ENCODE measurements around the gene SNTN. TPM values are rescaled to one million over a fixed set of nuclear protein-coding genes. Genes with fewer than 3 reads are reported as not detected.

Gene SNTN
- total RNA-seq, 1 experiment from 2014 or later: not detected

- H3K27ac ChIP-seq (ENCODE audit: low read depth, low read length, poor library complexity, severe bottlenecking): no peak overlapping the region
- BruUV-seq (replicated peaks): no TSS peak
- no peaks in the 10 kb centered on the region for H3K27me3 ChIP-seq (replicated peaks; ENCODE audit: insufficient read depth, low read depth, low read length, poor library complexity)
- H3K9me3 ChIP-seq (ENCODE audit: low read depth, low read length, poor library complexity, severe bottlenecking): no peaks in the 10 kb centered on the region
- no peaks in the 10 kb centered on the region for H3K4me1 ChIP-seq (ENCODE audit: insufficient read depth, low read length, poor library complexity, severe bottlenecking)
- H3K4me3 ChIP-seq (ENCODE audit: low read depth, low read length, poor library complexity, severe bottlenecking): no peak overlapping the region
- ChIA-PET POLR2A (ENCODE audit: low non-redundant PET) (no interaction called here), CTCF (no interaction called here)
- no peak for TF ChIP-seq EZH2 (IDR thresholded peaks at IDR 0.05; ENCODE audit: borderline replicate concordance, low read depth, low read length, poor library complexity, severe bottlenecking)
- no peak for TF ChIP-seq CTCF (conservative IDR thresholded peaks at IDR 0.05; ENCODE audit: low read depth, low read length)
- no peak for DNase-seq (ENCODE audit: low spot score)
- H3K36me3 ChIP-seq (ENCODE audit: insufficient read depth, low read length, poor library complexity, severe bottlenecking): no peaks in the 10 kb centered on the region
- intact Hi-C loops (cut with micrococcal nuclease; ENCODE audit: unreplicated experiment): no loop called here
These were observed 42.6 kb upstream of the SNTN start for GRCh38 chr3:63609834-63610233.

GRCh38 chr3:63611382-63611781, 41.1 kb upstream of the SNTN start:
- POLR2A ChIA-PET (ENCODE audit: low non-redundant PET): no interaction called here
- no peak for TF ChIP-seq EZH2 (IDR thresholded peaks at IDR 0.05; ENCODE audit: borderline replicate concordance, low read depth, low read length, poor library complexity, severe bottlenecking)
- TF ChIP-seq CTCF (conservative IDR thresholded peaks at IDR 0.05; ENCODE audit: low read depth, low read length): no peak
- no peak overlapping the region for H3K4me3 ChIP-seq (ENCODE audit: low read depth, low read length, poor library complexity, severe bottlenecking)
- no peaks in the 10 kb centered on the region for H3K9me3 ChIP-seq (ENCODE audit: low read depth, low read length, poor library complexity, severe bottlenecking)
- no peaks in the 10 kb centered on the region for H3K36me3 ChIP-seq (ENCODE audit: insufficient read depth, low read length, poor library complexity, severe bottlenecking)
- intact Hi-C loops (cut with micrococcal nuclease; ENCODE audit: unreplicated experiment): no loop called here
- H3K27me3 ChIP-seq (replicated peaks; ENCODE audit: insufficient read depth, low read depth, low read length, poor library complexity): no peaks in the 10 kb centered on the region
- no peaks in the 10 kb centered on the region for H3K4me1 ChIP-seq (ENCODE audit: insufficient read depth, low read length, poor library complexity, severe bottlenecking)
- CTCF ChIA-PET: no interaction called here
- H3K27ac ChIP-seq (ENCODE audit: low read depth, low read length, poor library complexity, severe bottlenecking): no peak overlapping the region
- no TSS peak for BruUV-seq (replicated peaks)
- DNase-seq (ENCODE audit: low spot score): no peak

GRCh38 chr3:63613561-63613960, 38.9 kb upstream of the SNTN start:
- intact Hi-C loops (cut with micrococcal nuclease; ENCODE audit: unreplicated experiment): no loop called here
- H3K27ac ChIP-seq (ENCODE audit: low read depth, low read length, poor library complexity, severe bottlenecking): no peak overlapping the region
- CTCF ChIA-PET: no interaction called here
- no peaks in the 10 kb centered on the region for H3K4me1 ChIP-seq (ENCODE audit: insufficient read depth, low read length, poor library complexity, severe bottlenecking)
- H3K4me3 ChIP-seq (ENCODE audit: low read depth, low read length, poor library complexity, severe bottlenecking): no peak overlapping the region
- H3K9me3 ChIP-seq (ENCODE audit: low read depth, low read length, poor library complexity, severe bottlenecking): no peaks in the 10 kb centered on the region
- POLR2A ChIA-PET (ENCODE audit: low non-redundant PET): interaction anchor here (0.7 kb wide), 1 partner anchor 585 kb away, joined by 3 read pairs; no protein-coding TSS in a partner anchor
- BruUV-seq (replicated peaks): no TSS peak
- no peak for TF ChIP-seq EZH2 (IDR thresholded peaks at IDR 0.05; ENCODE audit: borderline replicate concordance, low read depth, low read length, poor library complexity, severe bottlenecking)
- TF ChIP-seq CTCF (conservative IDR thresholded peaks at IDR 0.05; ENCODE audit: low read depth, low read length): no peak
- no peaks in the 10 kb centered on the region for H3K36me3 ChIP-seq (ENCODE audit: insufficient read depth, low read length, poor library complexity, severe bottlenecking)
- H3K27me3 ChIP-seq (replicated peaks; ENCODE audit: insufficient read depth, low read depth, low read length, poor library complexity): no peaks in the 10 kb centered on the region
- no peak for DNase-seq (ENCODE audit: low spot score)

Measured in A673 (cell line).